AG20443 (cell line): Measurements from ENCODE around the gene UQCC3.
"Not testable (repeated sequence)": the region's sequence is repeated elsewhere in the genome, so short reads cannot be mapped to it uniquely, and the experiment has no call there.

Source experiments
- DNase-seq: peaks from one replicate; pipeline ENCODE4 v3.0.0; 2012; ENCODE audit warnings: low spot score, mixed read lengths

UQCC3 gene

DNA sequence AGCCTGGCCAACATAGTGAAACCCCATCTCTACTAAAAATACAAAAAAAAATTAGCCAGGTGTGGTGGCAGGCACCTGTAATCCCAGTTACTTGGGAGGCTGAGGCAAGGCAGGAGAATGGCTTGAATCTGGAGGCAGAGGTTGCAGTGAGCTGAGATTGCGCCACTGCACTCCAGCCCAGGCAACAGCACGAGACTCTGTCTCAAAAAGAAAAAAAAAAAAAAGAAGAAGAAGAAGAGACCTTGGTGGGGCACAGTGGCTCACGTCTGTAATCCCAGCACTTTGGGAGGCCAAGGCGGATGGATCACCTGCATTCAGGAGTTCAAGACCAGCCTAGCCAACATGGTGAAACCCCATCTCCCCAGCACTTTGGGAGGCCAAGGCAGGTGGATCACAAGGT lies 32.4 kb downstream of the UQCC3 start:
- DNase-seq = not testable (repeated sequence)

DNA sequence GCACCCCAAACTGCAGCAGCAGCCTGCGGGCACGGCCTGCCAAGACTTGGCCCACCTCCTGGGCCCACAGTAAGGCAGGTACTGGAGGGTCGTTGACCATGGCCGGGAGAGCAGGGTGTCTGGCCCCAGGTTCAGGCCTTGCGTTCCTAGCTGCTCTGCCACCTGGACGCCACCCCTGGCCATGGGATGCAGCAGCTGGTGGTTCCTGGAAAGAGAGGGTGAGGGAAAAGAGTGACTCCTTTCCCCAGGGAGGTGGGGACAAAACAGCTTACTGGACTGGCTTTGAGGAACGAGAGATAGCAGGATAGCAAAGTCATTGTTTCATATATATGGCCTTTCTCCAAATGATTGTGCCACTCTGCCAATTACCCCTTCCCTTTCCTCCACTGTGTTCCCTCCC lies 33.9 kb downstream of the UQCC3 start:
- no peak for DNase-seq

DNA sequence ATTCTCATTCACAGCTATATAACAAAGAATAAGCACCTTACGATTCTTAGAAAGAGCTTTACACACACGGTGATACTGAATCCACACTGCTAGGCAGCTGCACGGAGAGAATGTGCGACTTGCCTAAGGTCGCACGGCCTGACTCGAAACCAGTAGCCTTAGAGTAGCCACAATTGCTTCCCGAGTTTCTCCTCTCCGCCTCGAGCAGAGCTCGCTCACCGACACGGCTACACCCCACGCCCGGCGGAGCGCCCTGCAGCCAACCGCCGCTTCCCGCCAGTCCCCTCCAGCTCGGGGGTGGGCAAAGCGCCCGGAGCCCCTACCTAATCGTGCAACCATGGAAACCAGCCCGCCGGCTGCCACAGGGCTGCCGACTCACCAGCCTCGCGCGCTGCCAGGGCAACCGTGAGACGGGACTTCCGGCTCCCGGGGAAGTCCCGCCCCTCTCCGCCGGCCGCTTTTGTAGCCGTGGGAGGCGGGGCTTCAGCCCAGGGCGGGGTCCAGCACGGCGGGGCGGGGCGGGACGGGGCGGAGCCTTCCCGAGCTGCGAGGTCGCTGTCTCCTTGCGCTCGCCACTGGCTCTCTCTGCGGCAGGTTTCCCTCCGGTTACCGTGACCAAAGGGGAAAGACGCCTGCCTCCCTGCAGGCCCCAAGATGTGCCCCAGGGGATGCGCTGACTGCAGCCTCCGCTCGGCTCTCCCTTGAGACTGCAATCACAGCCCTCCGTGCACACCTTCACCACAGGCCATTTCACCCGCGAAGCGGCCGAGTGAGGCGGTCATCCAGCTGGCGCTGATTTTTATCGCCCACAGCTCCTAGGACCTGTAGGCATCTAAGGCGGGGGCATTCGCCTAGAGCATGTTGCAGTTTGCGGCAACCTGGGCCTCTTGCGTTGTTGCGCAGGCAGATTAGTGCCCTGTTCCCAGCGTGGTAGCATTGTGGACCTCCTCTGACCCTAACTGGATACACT lies 34.7 kb downstream of the UQCC3 start:
- DNase-seq = peak; percentile 96

DNA sequence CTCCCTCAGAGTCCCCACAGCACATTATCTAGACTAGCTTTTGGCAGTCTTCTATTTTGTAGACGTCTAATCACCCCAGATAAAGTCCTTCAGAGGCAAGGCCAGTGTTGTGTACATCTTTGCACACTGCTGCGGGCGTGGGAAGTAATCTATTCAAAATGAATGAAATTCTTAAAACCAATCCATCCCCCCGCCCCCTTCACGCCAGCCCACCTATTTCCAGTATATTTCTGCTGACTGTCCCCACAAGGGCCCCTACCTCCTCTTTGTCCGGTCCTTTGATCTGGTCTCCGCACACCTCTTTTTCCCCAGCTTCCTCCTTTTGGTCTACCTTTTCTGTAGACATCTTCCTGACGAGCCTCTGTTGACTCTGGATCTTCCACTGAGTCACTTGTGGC lies 35.4 kb downstream of the UQCC3 start:
- DNase-seq = no peak

DNA sequence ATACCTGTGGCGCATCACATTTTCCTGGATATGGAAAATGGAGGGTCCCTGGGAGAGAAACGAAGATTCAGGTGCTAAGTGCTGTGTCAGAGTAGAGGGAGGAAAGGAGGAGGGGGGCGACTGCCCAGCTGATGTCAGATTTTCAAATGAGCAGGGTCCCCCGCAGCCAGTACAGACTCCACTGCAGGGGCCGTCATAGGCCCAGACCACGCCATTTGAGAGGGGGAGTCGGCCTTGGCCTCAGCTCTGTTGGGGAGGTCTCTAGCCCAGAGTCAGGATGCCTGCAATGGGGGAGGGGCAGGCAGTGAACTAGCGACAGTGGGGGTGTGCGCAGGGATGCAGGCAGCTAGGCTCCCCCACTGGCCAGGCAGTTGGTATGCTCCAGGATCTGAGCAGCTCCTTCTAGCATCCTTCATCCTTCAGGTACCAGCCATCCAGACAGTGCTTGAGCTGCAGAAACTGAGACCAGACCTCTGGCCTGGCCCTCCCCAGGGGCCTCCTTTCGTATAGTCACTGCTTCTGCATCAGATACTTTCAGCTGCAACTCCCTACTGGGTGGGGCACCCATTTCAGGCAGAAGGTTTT lies 35.9 kb downstream of the UQCC3 start, which contains the start of the genes BSCL2 and GNG3:
BSCL2 (minus strand) TSS at position 148 of the 585 bp plus-strand sequence. CDS start 229 bp downstream, outside the sequence.
GNG3 (plus strand) TSS at position 400 of the 585 bp plus-strand sequence. CDS start 620 bp downstream, outside the sequence.
- no peak for DNase-seq

DNA sequence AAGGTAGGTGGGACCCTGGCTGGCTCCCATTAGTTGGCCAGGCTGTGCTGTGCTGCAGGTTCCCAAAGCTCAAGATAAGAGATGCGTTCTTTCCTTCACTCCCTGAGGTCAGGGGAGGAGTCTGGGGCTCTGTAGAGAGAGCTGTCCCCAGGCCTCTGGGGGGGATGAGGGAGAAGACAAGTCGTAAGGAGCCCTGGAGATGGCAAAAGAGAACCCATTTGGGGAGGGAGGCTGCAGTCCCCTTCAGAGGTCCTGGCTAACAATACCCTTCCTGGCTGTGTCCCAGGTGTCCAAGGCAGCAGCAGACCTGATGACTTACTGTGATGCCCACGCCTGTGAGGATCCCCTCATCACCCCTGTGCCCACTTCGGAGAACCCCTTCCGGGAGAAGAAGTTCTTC lies 36.9 kb downstream of the UQCC3 start:
- no peak for DNase-seq

DNA sequence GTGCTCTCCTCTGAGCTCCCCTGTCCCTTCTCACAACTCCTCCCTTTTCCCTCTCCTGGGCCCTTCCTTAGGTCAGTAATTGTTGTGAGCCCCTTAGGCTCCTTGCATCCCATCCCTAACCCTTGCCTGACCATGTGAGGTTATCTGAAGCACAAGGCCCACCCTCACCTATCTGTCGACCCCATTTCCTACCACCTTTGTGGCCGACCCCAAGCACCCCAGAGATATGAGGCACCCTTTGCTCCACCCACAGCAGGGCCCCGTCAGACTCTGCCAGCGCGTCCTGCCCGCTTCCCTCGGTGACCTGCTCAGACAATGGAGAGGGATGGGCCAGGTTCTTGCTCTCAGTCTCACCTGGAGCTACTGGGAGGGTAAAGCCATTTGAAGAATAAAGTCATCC lies 37.3 kb downstream of the UQCC3 start:
- DNase-seq = no peak

DNA sequence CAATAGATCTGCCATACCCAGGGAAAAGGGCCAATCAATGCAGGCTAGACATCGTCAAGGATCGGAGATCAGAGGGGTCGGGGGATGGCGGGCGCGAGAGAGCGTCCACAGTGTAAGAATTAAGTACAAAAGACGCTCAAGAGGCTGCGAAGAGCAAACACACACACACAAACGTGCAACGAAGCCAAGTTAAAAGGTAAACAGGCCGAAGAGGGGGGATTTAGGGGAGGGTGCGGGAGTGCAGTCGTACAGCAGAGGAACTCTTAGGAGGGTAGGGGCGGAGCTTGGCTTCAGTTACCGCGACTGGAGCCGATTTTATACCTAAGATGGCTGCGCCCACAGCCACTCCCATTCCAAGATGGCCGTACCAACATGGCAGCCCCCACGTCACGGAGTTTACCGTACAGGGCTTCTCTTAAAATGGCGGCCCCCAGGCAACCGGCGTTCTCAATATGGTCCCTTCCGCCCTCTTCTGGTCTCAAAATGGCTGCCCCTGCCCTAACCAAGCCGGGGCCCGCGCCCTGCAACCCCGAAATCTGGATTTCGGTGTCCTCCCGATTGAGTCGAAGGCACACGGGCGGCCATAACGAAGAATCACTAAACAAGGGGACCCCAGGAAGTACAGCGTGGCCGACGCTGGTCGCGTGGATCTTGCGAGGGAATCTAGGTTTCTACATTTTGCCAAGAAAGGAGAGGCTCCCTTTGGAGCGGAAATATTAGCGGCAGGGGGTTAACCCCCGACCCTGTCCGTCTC lies 38.0 kb downstream of the UQCC3 start:
- DNase-seq = peak; percentile 94

DNA sequence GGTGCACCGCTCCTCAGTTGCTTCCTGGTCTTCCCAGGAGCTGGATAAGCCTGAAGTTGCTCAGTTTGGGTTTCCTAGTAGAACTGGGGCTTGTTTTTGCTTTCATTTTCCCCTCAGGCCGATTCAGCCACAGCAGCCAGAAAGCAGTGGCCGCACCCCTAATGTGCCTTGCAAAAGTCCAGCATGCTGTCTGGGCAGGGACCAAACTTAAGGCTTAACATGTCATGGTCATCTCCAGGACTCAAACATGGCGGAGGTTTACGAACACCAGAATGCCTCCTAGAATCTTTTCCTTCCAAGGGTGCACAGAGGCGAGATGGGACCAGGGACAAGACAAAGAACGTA lies 38.5 kb downstream of the UQCC3 start:
- DNase-seq = peak; percentile 54

DNA sequence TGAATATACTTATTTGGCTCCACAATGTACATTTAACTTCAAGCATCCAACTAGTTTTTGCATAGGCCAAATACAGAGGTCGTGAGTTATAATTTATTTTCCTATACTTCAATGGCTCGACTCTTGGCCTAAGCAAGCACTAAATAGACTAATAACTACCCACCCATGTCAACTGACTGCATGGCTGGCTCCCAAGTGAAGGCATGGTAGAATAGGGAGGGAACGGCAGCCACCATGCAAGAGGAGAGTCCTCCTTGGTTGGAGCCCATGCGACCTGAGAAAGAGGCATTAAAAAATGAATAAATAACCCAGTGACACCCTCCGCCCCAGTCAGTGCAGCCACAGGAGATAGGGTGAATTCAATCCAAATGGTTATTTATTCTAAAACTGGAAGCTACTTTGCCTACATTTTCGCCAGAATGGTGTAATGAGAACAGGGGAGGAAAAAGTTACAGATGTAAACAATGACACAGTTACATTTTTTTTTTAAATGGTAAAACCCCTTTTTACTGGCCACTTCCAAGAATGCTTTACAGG lies 40.9 kb downstream of the UQCC3 start:
- no peak for DNase-seq

DNA sequence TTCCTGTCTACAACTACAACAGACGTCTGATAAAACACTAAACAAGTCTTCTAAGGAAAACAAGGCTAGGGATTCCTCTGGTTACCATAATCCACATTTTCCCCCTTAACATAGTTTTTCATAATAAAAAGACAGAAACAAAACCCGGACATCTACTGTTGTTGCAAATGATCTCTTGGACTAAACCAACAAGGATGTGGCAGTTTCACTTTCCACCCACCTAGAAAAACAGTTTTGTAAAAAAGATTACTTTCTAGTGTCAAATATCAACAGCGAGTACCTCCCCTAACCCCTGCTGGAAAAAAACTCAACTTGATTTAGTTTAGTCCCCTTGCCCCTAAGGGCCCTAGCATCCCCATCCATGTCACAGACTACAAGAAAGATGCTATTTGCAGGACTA lies 41.4 kb downstream of the UQCC3 start:
- DNase-seq = no peak

DNA sequence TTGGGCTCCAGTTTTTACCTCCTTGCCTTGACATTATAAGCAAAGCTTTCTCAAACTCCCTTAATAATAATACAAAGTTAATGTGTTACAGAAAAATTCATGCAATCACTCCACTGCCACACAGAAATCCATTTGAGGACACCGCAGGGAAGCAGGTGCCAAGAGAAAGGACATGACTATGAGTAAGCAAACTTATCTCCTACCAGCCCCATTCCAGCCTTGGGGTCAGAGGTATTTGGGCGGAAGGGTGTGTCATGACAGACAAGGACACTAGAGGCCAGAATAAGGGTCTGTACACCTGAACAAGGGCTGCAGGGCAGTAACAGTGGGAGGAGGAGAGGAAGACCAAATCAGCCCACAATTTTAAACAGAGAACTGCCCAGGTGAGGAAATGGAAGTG lies 41.9 kb downstream of the UQCC3 start:
- no peak for DNase-seq

DNA sequence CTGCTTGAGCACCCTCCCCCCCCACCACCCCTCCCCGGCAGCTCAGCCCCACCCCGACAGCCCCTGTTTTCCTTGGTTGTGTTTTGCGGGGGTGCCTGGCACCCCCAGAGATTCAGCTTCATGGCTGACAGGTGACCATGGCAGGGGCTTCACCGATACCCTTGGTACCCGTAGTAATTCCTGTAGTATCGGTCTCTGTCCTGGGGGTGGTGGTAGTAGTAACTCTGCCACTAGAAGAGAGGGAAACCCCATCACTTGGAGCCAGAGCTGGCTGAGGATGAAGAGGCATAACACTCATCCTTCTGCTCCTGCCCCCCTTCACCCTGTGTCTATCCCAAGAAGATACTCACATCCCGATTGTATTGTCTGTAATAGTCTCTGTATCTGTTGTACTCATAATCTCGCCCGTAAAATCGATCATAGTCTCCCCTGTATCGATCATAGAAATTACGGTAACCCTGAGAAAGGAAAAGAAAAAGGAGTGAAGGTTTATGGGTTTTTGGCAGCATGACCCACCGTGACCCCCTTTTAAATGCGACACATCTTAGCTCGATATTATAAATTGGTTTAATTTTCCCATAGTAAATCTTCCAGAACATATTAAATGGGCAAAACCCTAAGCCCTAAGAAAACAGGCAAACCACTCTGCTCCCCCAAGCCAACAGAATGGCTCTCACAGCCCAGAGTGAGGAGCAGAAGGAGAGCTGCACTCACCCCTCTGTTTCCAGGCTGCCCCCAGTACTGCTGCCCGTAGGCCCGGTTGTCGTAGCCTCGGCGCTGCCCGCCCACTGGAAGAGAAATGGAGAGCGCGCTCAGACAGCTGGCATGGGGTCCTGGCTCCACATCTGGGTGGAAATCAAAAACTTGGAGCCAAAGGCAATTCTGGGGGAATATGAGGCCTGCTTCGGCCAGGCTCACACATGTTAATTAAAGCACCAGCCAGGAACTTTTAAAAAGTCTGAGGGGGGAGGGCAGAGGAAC lies 44.0 kb downstream of the UQCC3 start:
- no peak for DNase-seq

DNA sequence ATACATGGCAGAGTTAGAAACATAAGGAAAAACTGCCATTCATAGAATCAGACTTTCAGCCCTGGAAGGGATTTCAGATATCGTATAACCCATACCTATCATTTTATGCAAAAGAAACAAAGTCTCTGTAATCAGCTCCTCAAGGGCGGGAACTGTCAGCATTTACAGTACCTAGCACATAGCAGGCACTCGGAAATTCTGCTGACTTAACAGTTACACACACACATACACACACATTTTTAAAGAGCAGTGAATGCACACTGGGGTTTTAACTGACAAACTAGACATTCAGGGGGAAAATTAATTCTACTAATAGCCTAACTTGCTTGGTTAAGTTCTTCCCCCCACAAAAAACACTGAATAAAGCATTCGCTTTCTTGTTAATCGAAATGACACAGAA lies 44.7 kb downstream of the UQCC3 start:
- no peak for DNase-seq

DNA sequence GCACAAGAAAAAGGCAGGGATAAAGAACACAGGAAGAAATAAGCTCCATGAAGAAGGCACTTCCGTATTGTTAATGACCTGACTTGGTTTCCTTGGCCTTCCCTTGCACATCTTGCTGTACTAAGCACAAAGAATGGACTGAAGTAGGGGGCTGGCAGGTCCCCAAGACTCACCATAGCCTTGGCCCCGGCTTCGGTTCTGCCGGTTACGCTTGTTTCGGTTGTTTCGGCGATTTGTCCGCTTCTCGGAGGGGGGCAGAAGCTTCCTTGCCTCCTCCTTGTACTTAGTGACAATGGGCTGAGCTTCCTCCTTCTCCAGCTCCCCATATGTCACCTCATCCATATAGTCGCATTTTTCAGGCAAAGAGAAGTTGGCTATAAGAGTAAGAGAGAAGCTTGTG lies 45.3 kb downstream of the UQCC3 start:
- no peak for DNase-seq

DNA sequence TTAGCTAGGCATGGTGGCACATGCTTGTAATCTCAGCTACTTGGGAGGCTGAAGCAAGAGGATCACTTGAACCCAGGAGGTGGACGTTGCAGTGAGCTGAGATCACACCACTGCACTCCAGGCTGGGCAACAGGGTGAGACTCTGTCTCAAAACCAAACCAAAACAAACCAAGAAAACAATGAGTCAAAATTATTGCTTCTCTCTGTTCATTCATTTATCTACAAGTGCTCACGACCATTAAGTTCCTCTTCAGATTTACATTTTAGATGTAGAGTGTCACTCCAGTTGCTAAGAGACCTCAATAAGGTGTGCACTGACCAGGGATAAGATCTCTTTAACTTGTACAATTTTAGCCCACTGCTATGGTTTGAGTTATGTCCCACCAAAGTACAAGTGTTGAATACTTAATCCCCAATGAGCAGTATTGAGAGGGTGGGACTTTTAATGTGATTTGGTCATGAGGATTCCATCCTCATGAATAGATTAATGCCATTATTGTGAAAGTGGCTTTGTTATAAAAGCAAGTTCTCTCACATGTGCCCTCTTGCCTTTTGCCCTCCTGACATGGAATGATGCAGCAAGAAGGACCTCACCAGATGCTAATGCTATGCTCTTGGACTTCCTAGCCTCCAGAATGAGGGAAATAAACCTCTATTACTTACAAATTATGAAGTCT lies 48.0 kb downstream of the UQCC3 start:
- no peak for DNase-seq

DNA sequence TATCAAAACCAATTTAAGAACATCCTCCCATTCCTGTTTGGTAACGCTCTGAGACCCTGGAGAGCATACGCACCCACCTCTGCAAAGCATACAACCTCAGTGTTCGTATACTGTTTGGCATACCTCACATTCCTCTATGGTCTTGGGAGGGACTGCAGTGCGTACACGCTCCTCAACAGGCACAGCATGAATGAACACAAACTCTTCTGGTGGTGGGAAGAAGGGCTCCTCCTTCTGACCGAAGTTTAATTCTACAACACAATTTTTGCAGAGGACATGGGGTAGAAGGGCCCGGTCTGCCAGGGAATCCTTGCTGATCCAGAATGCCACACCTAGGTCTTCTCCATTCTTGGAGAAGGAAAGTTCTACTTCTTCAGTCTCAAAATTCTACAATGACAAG lies 50.5 kb downstream of the UQCC3 start:
- no peak for DNase-seq
